Right forelimb (tissue), 1 donor: ENCODE measurements around the gene CNNM2.
"Not testable (repeated sequence)": the region's sequence is repeated elsewhere in the genome, so short reads cannot be mapped to it uniquely, and the experiment has no call there.

Source experiments
- DNase-seq: peaks from one replicate; pipeline ENCODE4 v3.0.0-alpha.2; 2018

The CNNM2 gene

GRCh38 chr10:103111031-103111917 lies 193.2 kb downstream of the CNNM2 start:
- no peak for DNase-seq

GRCh38 chr10:103111918-103112877 lies 194.1 kb downstream of the CNNM2 start:
- DNase-seq, result no peak

- no peak for DNase-seq
Measured at GRCh38 chr10:103114876-103115275, 196.8 kb downstream of the CNNM2 start.

- DNase-seq, result no peak
Measured at GRCh38 chr10:103117247-103117646, 199.2 kb downstream of the CNNM2 start.

GRCh38 chr10:103120546-103120945 lies 202.5 kb downstream of the CNNM2 start:
- DNase-seq, result no peak

GRCh38 chr10:103120977-103121735 lies 203.1 kb downstream of the CNNM2 start:
- DNase-seq, result no peak

- DNase-seq, result no peak
Measured at GRCh38 chr10:103123282-103124024, 205.4 kb downstream of the CNNM2 start.

- DNase-seq, result no peak
Measured at GRCh38 chr10:103124420-103125096, 206.5 kb downstream of the CNNM2 start.

GRCh38 chr10:103125323-103126267 lies 207.5 kb downstream of the CNNM2 start:
- no peak for DNase-seq

GRCh38 chr10:103127241-103127640 lies 209.1 kb downstream of the CNNM2 start:
- DNase-seq, result no peak

GRCh38 chr10:103130180-103130579 lies 212.1 kb downstream of the CNNM2 start:
- DNase-seq, result not testable (repeated sequence)

- no peak for DNase-seq
Measured at GRCh38 chr10:103130910-103131309, 212.8 kb downstream of the CNNM2 start.

GRCh38 chr10:103135168-103135567 lies 217.1 kb downstream of the CNNM2 start:
- DNase-seq, result not testable (repeated sequence)

- no peak for DNase-seq
Measured at GRCh38 chr10:103139803-103140202, 221.7 kb downstream of the CNNM2 start.
